Activated CD4-positive, alpha-beta T cell treated with anti-CD3 and anti-CD28 coated beads, Interleukin-2, amount 50 U/mL, for 16 hours (primary cell): ENCODE data around the gene MEMO1.
A peak's percentile ranks its signal among the peaks of the same experiment; 100 is the strongest.
"Not testable (repeated sequence)": the region's sequence is repeated elsewhere in the genome, so short reads cannot be mapped to it uniquely, and the experiment has no call there.

Experiments
- DNase-seq: peaks from one replicate; pipeline ENCODE4 v3.0.0-alpha.2; 2020

MEMO1 gene

GRCh38 chr2:31900156-31900555, 110.7 kb downstream of the MEMO1 start:
- DNase-seq = not testable (repeated sequence)

- DNase-seq = not testable (repeated sequence)
Observed at GRCh38 chr2:31898346-31898745, 112.5 kb downstream of the MEMO1 start.

- DNase-seq = not testable (repeated sequence)
Observed at GRCh38 chr2:31897340-31897739, 113.5 kb downstream of the MEMO1 start.

- DNase-seq = no peak
Observed at GRCh38 chr2:31896293-31896692, 114.5 kb downstream of the MEMO1 start.

- DNase-seq = no peak
Observed at GRCh38 chr2:31894656-31895055, 116.2 kb downstream of the MEMO1 start.

- no peak for DNase-seq
Observed at GRCh38 chr2:31893094-31893493, 117.7 kb downstream of the MEMO1 start.

- no peak for DNase-seq
Observed at GRCh38 chr2:31889044-31889443, 121.8 kb downstream of the MEMO1 start.

- no peak for DNase-seq
Observed at GRCh38 chr2:31888550-31888949, 122.3 kb downstream of the MEMO1 start.

- peak; percentile 6 for DNase-seq
Observed at GRCh38 chr2:31886700-31887099, 124.1 kb downstream of the MEMO1 start.

GRCh38 chr2:31877008-31877407, 133.8 kb downstream of the MEMO1 start:
- no peak for DNase-seq

GRCh38 chr2:31874071-31874470, 136.7 kb downstream of the MEMO1 start:
- no peak for DNase-seq

GRCh38 chr2:31865215-31865614, 145.6 kb downstream of the MEMO1 start:
- DNase-seq = no peak

- no peak for DNase-seq
Observed at GRCh38 chr2:31863867-31864266, 146.9 kb downstream of the MEMO1 start.

- not testable (repeated sequence) for DNase-seq
Observed at GRCh38 chr2:31863015-31863656, 147.7 kb downstream of the MEMO1 start.

GRCh38 chr2:31859959-31860358, 150.8 kb downstream of the MEMO1 start:
- DNase-seq = no peak

- DNase-seq = no peak
Observed at GRCh38 chr2:31853521-31853920, 157.3 kb downstream of the MEMO1 start.

GRCh38 chr2:31842150-31842549, 168.7 kb downstream of the MEMO1 start:
- not testable (repeated sequence) for DNase-seq

GRCh38 chr2:31835450-31835849, 175.4 kb downstream of the MEMO1 start:
- DNase-seq = no peak

GRCh38 chr2:31832363-31832762, 178.4 kb downstream of the MEMO1 start:
- no peak for DNase-seq

- no peak for DNase-seq
Observed at GRCh38 chr2:31831585-31831984, 179.2 kb downstream of the MEMO1 start.

GRCh38 chr2:31828891-31829290, 181.9 kb downstream of the MEMO1 start:
- no peak for DNase-seq

- DNase-seq = no peak
Observed at GRCh38 chr2:31823558-31823957, 187.2 kb downstream of the MEMO1 start.

- DNase-seq = no peak
Observed at GRCh38 chr2:31822587-31822986, 188.2 kb downstream of the MEMO1 start.
